Calu3 (cell line): ENCODE data around the gene MUC21. TPM values are rescaled to one million over a fixed set of nuclear protein-coding genes. Genes with fewer than 3 reads are reported as not detected.
"Not testable (repeated sequence)": the region's sequence is repeated elsewhere in the genome, so short reads cannot be mapped to it uniquely, and the experiment has no call there.

ENCODE experiments used
- BruUV-seq: library from RNA; stranded (reverse); fragments of 400-500 nt; replicated peaks from 2 replicates; lab custom pipeline; 2021; lab: Mats Ljungman, UMichigan
- CTCF ChIA-PET: fragments of 300-600 bp; sonication (Branson Sonifier 250); formaldehyde crosslinking; loops from one replicate; lab custom pipeline; 2022; ENCODE audit warnings: antibody characterized with exemption; lab: Charles Lee
- DNase-seq: peaks from one replicate; pipeline ENCODE4 v3.0.0; 2022
- H3K27ac Mint-ChIP-seq: one replicate; pipeline ENCODE4 v1.8.0; 2022; ENCODE audit warnings: mixed read lengths; ENCODE audit not compliant: unreplicated experiment
- H3K27me3 Mint-ChIP-seq: one replicate; pipeline ENCODE4 v1.8.0; 2022; ENCODE audit warnings: mixed read lengths; ENCODE audit not compliant: unreplicated experiment
- H3K36me3 Mint-ChIP-seq: one replicate; pipeline ENCODE4 v1.8.0; 2022; ENCODE audit warnings: mild to moderate bottlenecking, moderate library complexity, mixed read lengths; ENCODE audit not compliant: insufficient read depth, unreplicated experiment
- H3K4me1 Mint-ChIP-seq: one replicate; pipeline ENCODE4 v1.8.0; 2022; ENCODE audit warnings: mild to moderate bottlenecking, low read depth, mixed read lengths; ENCODE audit not compliant: unreplicated experiment
- H3K4me3 Mint-ChIP-seq: one replicate; pipeline ENCODE4 v1.8.0; 2022; ENCODE audit warnings: mild to moderate bottlenecking, low read depth, moderate library complexity, mixed read lengths; ENCODE audit not compliant: unreplicated experiment
- H3K9me3 Mint-ChIP-seq: one replicate; pipeline ENCODE4 v1.8.0; 2022; ENCODE audit warnings: low read depth, mixed read lengths; ENCODE audit not compliant: unreplicated experiment
- CTCF ChIP-seq: fragments of 200-600 bp; IDR thresholded peaks from one replicate; pipeline ENCODE4 v1.8.0; 2022; ENCODE audit warnings: antibody characterized with exemption; ENCODE audit not compliant: unreplicated experiment
- intact Hi-C: fragments of 100-400 bp; cut with micrococcal nuclease; formaldehyde crosslinking; loops from one replicate; pipeline ENCODE4 v1.10.0; 2022; ENCODE audit not compliant: unreplicated experiment
- total RNA-seq: library from RNA; stranded (reverse); gene quantifications from 2 replicates; pipeline ENCODE4 v1.2.3, GENCODE V29; 2022

Gene MUC21
- total RNA-seq, 1 experiment from 2014 or later = not detected

- TF ChIP-seq CTCF = no peak
- peaks cover 11% of the 10 kb centered on the region for H3K9me3 Mint-ChIP-seq
- BruUV-seq = no TSS peak
- no peaks in the 10 kb centered on the region for H3K27me3 Mint-ChIP-seq
- DNase-seq = no peak
- H3K4me3 Mint-ChIP-seq = no peak overlapping the region
- no peak overlapping the region for H3K27ac Mint-ChIP-seq
- CTCF ChIA-PET = interaction anchor here (0.6 kb wide), 1 partner anchor 1283 kb away, joined by 3 read pairs; no protein-coding TSS in a partner anchor
- H3K4me1 Mint-ChIP-seq = peaks cover 41% of the 10 kb centered on the region
- intact Hi-C loops = no loop called here
- H3K36me3 Mint-ChIP-seq = peaks cover 7% of the 10 kb centered on the region
Measured at GRCh38 chr6:31011153-31011552, 27.6 kb downstream of the MUC21 start.

GRCh38 chr6:31016659-31017299 lies 33.3 kb downstream of the MUC21 start:
- Mint-ChIP-seq H3K27me3 (no peaks in the 10 kb centered on the region), H3K36me3 (no peaks in the 10 kb centered on the region), H3K4me3 (no peak overlapping the region), H3K9me3 (peaks cover 11% of the 10 kb centered on the region), H3K4me1 (peaks cover 15% of the 10 kb centered on the region), H3K27ac (no peak overlapping the region)
- intact Hi-C loops = no loop called here
- DNase-seq = no peak
- no peak for TF ChIP-seq CTCF
- CTCF ChIA-PET = interaction anchor here (0.6 to 2.1 kb wide), 3 partner anchors 9 to 353 kb away, joined by 3 to 9 read pairs (median 5); no protein-coding TSS in a partner anchor
- BruUV-seq = no TSS peak

GRCh38 chr6:31017436-31017835 lies 33.9 kb downstream of the MUC21 start:
- H3K27ac Mint-ChIP-seq, H3K27me3 Mint-ChIP-seq, DNase-seq, intact Hi-C loops, BruUV-seq, H3K9me3 Mint-ChIP-seq, H3K36me3 Mint-ChIP-seq, H3K4me3 Mint-ChIP-seq: not testable (repeated sequence)
- peaks cover 15% of the 10 kb centered on the region for H3K4me1 Mint-ChIP-seq
- CTCF ChIA-PET = interaction anchor here (0.6 to 2.1 kb wide), 4 partner anchors 10 to 353 kb away, joined by 3 to 9 read pairs (median 4); no protein-coding TSS in a partner anchor

- peaks cover 4% of the 10 kb centered on the region for H3K9me3 Mint-ChIP-seq
- BruUV-seq = no TSS peak
- no peak for DNase-seq
- no peak overlapping the region for H3K4me3 Mint-ChIP-seq
- H3K36me3 Mint-ChIP-seq = no peaks in the 10 kb centered on the region
- CTCF ChIA-PET = no interaction called here
- peaks cover 15% of the 10 kb centered on the region for H3K4me1 Mint-ChIP-seq
- intact Hi-C loops = no loop called here
- no peak overlapping the region for H3K27ac Mint-ChIP-seq
- H3K27me3 Mint-ChIP-seq = no peaks in the 10 kb centered on the region
- TF ChIP-seq CTCF = no peak
Measured at GRCh38 chr6:31020057-31020456, 36.5 kb downstream of the MUC21 start.

- H3K9me3 Mint-ChIP-seq, H3K36me3 Mint-ChIP-seq, BruUV-seq, intact Hi-C loops, H3K27me3 Mint-ChIP-seq, H3K4me3 Mint-ChIP-seq, H3K27ac Mint-ChIP-seq, DNase-seq, CTCF ChIA-PET: not testable (repeated sequence)
- H3K4me1 Mint-ChIP-seq = peaks cover 15% of the 10 kb centered on the region
Measured at GRCh38 chr6:31020631-31021255, 37.2 kb downstream of the MUC21 start.

GRCh38 chr6:31021705-31022531 lies 38.4 kb downstream of the MUC21 start:
- H3K36me3 Mint-ChIP-seq, H3K9me3 Mint-ChIP-seq, H3K27me3 Mint-ChIP-seq, H3K4me3 Mint-ChIP-seq, CTCF ChIA-PET, intact Hi-C loops, H3K27ac Mint-ChIP-seq, BruUV-seq, DNase-seq: not testable (repeated sequence)
- peaks cover 15% of the 10 kb centered on the region for H3K4me1 Mint-ChIP-seq
